ENCODE results near the gene CTXN1.
"Not testable (repeated sequence)": the region's sequence is repeated elsewhere in the genome, so short reads cannot be mapped to it uniquely, and the experiment has no call there.

The CTXN1 gene

DNA sequence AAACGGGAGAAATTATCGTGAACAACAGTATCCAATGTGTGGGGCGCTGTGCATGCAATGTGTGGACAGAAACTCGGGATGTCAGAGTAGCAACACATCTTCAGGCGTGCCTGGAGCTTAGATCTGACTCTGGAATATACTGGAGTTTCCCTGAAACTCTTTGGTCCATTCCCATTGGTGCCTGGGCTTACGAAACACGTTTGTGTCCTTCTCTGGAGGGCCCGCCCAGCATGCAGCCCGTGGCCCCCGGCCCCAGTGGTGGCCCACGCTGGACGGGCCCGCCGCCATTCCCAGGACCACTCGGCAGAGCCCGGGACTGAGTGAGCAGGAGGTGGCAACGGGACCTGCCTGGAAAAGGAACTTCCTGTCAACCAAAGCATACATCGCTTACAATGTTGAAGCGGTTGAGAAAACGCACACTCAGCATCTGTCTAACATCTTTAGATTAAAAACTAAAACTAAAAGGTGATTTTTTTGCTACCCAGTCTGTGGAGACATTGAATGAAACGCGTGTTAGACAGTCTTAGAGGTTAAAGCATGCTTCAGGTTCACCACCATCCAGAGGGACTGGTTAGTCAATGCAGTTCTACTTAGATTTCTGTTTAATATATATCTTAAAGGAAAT is 36.8 kb upstream of the CTXN1 start:
- H3K4me3 Mint-ChIP-seq, result no peak overlapping the region
- no peaks in the 10 kb centered on the region for H3K9me3 Mint-ChIP-seq
- DNase-seq (no peak), ATAC-seq (replicated peaks) (no peak)
- no peak overlapping the region for H3K27ac Mint-ChIP-seq
- H3K27me3 Mint-ChIP-seq, result no peaks in the 10 kb centered on the region
- H3K36me3 Mint-ChIP-seq (ENCODE audit: insufficient read depth), result peaks cover 38% of the 10 kb centered on the region
- no peaks in the 10 kb centered on the region for H3K4me1 Mint-ChIP-seq (ENCODE audit: low read depth in 2 of 2)

DNA sequence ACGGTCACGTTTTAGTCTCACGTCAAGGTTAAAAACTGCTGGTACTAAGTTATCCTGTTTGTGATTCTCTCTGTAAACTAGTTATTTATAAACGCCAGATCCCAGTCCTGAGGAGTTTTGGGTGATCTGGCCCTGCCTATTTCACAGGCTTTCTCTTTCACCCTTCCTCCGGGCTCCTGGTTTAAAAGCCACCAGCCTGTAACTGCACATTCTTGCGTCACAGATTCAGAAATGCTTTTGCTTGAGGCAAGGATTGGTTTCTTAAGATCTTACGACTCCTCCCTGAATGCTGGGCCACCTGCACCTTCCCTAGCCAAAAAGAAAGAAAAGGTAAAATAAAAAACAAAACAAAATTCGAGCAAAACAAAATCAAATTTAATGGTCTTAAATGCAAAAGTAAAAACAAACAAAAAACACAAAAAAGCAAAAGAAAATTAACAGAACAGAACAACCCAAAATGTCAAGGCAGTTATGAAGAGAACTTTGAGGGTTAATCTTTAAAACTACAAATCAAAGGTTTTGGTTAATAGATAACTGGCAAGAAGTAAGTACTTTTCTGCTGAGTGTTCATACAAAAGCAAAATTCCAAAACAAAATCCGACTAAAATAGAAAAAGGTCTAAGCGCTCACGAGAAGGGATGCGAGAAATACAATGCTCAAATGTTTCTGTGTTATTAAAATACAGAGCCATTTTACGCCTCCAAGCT is 36.1 kb upstream of the CTXN1 start:
- ATAC-seq (replicated peaks) (no peak), DNase-seq (no peak)
- Mint-ChIP-seq H3K27me3 (no peaks in the 10 kb centered on the region), H3K27ac (no peak overlapping the region), H3K4me1 (ENCODE audit: low read depth in 2 of 2) (peaks cover 0 to under 1% of the 10 kb centered on the region in 2 donors), H3K36me3 (ENCODE audit: insufficient read depth) (peaks cover 36% of the 10 kb centered on the region), H3K9me3 (no peaks in the 10 kb centered on the region), H3K4me3 (no peak overlapping the region)

DNA sequence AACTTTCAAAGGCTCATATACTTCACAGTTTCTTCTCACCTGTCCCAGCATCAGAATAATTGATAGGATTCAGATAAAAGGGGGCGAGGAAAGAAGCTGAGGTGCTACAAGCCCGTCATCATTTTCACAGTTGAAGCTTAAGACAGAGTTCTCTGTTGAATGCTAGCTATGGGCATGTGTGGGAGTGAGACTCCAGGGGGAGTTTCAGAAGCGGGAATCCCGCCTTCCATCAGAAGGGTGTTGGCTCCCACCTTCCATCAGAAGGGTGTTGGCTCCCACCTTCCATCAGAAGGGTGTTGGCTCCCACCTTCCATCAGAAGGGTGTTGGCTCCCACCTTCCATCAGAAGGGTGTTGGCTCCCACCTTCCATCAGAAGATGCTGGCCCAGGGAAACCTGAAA is 35.1 kb upstream of the CTXN1 start:
- not testable (repeated sequence) for H3K4me3 Mint-ChIP-seq; ATAC-seq (replicated peaks); H3K9me3 Mint-ChIP-seq; H3K27me3 Mint-ChIP-seq; H3K4me1 Mint-ChIP-seq (ENCODE audit: low read depth in 2 of 2); H3K27ac Mint-ChIP-seq; DNase-seq
- peaks cover 30% of the 10 kb centered on the region for H3K36me3 Mint-ChIP-seq (ENCODE audit: insufficient read depth)

DNA sequence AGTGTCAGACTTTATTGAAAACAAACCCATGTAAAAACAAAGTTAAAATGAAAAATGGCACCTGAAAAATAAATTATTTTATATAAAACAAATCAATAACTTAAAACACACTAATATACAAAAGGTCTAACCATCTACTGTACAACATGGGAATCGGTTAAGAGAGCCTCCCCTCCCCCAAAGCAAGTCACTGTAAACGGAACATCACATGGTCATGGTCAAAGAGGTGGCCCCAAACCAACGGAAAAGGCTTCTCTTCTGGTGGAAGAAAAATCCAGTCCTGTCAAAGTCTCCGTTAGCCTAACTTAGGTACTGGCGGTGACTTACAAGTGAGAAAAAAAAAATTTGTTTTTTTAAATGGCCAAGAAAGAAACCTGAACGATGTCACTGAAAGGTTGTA is 33.3 kb upstream of the CTXN1 start:
- H3K27ac Mint-ChIP-seq, result no peak overlapping the region
- H3K4me1 Mint-ChIP-seq (ENCODE audit: low read depth in 2 of 2), result peaks cover 0 to 3% of the 10 kb centered on the region in 2 donors
- no peak for DNase-seq
- no peaks in the 10 kb centered on the region for H3K27me3 Mint-ChIP-seq
- H3K9me3 Mint-ChIP-seq, result no peaks in the 10 kb centered on the region
- no peak for ATAC-seq (replicated peaks)
- peaks cover 25% of the 10 kb centered on the region for H3K36me3 Mint-ChIP-seq (ENCODE audit: insufficient read depth)
- H3K4me3 Mint-ChIP-seq, result no peak overlapping the region

DNA sequence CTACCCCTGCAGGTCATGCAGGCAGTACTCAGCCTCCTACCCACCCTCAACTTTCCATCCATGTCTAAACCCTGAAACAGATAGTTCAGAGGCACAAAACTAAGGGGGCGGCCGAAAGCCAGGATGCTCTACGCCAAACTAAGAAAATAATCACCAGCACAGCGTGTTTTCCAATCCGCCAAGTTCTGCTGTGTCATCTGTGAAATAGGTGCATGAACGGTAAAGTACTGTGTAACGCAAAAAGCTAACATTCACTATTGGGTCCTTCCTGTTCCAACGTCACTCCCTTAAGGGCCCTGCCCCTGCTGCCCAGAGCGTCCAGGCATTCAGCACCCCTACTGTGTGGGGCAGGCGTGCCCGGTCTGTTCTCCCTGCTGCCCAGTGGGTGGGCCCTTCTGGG is 29.8 kb upstream of the CTXN1 start:
- Mint-ChIP-seq H3K9me3 (no peaks in the 10 kb centered on the region), H3K36me3 (ENCODE audit: insufficient read depth) (peaks cover 3% of the 10 kb centered on the region), H3K4me1 (ENCODE audit: low read depth in 2 of 2) (peaks cover 0 to 3% of the 10 kb centered on the region in 2 donors), H3K27ac (no peak overlapping the region), H3K4me3 (no peak overlapping the region), H3K27me3 (no peaks in the 10 kb centered on the region)
- DNase-seq, result no peak
- no peak for ATAC-seq (replicated peaks)

DNA sequence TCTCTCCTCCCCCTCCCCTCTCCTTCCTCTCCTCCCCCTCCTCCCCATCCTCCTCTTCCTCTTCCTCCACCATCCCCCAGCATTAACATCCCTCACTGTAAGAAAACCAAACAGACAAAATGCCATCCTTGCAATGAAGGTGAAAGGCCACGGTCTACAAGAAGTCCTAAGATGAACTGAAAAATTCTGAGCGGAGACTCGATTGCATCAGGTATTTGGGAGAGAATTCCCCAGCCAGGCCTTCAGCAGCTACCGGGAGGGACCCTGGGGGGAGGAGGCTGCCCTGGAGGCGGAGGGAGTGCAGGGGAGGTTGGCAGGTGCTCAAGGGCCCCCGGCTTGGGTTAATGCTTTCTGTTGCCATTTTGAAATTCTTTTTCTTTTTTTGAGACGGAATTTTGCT is 27.6 kb upstream of the CTXN1 start:
- Mint-ChIP-seq H3K27me3 (no peaks in the 10 kb centered on the region), H3K4me1 (ENCODE audit: low read depth in 2 of 2) (peaks cover 0 to 3% of the 10 kb centered on the region in 2 donors), H3K27ac (no peak overlapping the region), H3K9me3 (no peaks in the 10 kb centered on the region), H3K4me3 (no peak overlapping the region), H3K36me3 (ENCODE audit: insufficient read depth) (peaks cover 3% of the 10 kb centered on the region)
- no peak for ATAC-seq (replicated peaks)
- DNase-seq, result no peak

DNA sequence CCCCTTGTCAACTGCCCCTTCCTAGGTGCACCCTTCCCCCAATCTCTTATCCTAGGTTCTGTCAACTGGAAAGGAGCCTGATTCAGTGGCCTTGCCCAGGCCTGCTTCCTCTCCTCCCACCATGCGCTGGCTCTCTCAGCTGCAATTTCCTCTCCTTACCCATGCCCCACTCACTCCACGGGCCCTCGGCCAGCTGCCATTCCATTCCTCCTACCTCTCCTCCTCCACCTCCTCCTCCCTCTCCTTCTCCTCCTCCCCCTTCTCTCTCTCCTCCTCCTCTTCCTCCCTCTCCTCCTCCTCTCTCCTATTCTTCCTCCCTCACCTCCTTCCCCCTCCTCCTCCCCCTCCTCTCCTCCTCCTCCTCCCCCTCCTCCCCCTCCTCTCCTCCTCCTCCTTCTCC is 27.1 kb upstream of the CTXN1 start:
- H3K4me1 Mint-ChIP-seq (ENCODE audit: low read depth in 2 of 2), result peaks cover 0 to 3% of the 10 kb centered on the region in 2 donors
- DNase-seq (no peak), ATAC-seq (replicated peaks) (no peak)
- peaks cover 2% of the 10 kb centered on the region for H3K36me3 Mint-ChIP-seq (ENCODE audit: insufficient read depth)
- H3K27me3 Mint-ChIP-seq, result no peaks in the 10 kb centered on the region
- no peak overlapping the region for H3K4me3 Mint-ChIP-seq
- H3K27ac Mint-ChIP-seq, result no peak overlapping the region
- H3K9me3 Mint-ChIP-seq, result no peaks in the 10 kb centered on the region

DNA sequence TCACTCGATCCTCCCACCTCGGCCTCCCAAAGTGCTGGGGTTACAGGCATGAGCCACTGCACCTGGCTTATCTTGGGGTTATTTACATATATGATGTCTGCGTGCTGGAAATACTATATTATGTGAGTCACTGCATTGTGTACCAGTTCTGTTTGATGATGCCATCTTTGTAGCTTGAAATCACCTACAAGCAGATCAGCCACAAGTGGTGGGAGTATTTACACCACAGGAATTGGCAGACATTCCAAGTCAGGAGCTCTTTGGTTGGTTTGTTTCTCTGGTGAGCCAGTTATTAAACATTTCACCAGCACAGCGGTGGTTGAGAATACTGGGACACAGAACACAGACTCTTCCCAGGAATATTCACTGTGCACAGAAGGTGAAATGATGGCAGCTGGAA is 22.0 kb upstream of the CTXN1 start:
- H3K36me3 Mint-ChIP-seq (ENCODE audit: insufficient read depth), result peaks cover 13% of the 10 kb centered on the region
- H3K9me3 Mint-ChIP-seq, result no peaks in the 10 kb centered on the region
- H3K27ac Mint-ChIP-seq, result no peak overlapping the region
- H3K27me3 Mint-ChIP-seq, result no peaks in the 10 kb centered on the region
- peaks cover 12% of the 10 kb centered on the region in 2 donors for H3K4me1 Mint-ChIP-seq (ENCODE audit: low read depth in 2 of 2)
- ATAC-seq (replicated peaks) (no peak), DNase-seq (no peak)
- no peak overlapping the region for H3K4me3 Mint-ChIP-seq

DNA sequence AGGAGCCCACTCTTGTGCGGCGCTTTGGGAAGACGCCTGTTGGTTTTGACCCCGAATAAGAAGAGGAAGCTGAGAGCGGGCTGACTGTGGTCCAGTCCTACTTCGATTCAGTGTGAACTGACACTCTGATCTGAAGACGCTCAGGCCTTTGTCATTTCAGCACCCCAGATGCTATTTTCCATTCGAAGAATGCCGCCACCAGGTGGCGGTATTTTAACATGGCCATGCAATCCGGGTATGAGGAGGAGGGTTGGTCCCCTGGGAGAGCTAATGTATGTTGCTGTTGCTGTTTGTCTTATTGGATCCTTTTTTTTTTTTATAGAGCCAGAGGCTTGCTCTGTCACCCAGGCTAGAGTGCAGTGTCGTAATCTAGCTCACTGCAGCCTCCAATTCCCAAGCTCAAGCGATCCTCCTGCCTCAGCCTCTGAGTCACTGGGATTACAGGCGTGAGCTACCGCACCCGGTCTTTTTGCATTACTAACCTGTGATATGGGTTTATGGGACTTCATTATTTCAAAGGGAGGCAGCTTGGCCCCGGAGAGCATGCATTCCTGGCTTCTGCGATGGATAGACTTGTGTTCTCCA is 18.3 kb upstream of the CTXN1 start:
- ATAC-seq (replicated peaks), result peak; percentile 41
- H3K9me3 Mint-ChIP-seq, result no peaks in the 10 kb centered on the region
- H3K27me3 Mint-ChIP-seq, result no peaks in the 10 kb centered on the region
- H3K36me3 Mint-ChIP-seq (ENCODE audit: insufficient read depth), result peaks cover 36% of the 10 kb centered on the region
- peak overlapping the region; percentile 92 to 94 for H3K4me3 Mint-ChIP-seq
- peak; percentile 81 to 84 (median 83) for DNase-seq
- peaks cover 21 to 22% of the 10 kb centered on the region in 2 donors for H3K4me1 Mint-ChIP-seq (ENCODE audit: low read depth in 2 of 2)
- H3K27ac Mint-ChIP-seq, result peak overlapping the region; percentile 95 to 98

DNA sequence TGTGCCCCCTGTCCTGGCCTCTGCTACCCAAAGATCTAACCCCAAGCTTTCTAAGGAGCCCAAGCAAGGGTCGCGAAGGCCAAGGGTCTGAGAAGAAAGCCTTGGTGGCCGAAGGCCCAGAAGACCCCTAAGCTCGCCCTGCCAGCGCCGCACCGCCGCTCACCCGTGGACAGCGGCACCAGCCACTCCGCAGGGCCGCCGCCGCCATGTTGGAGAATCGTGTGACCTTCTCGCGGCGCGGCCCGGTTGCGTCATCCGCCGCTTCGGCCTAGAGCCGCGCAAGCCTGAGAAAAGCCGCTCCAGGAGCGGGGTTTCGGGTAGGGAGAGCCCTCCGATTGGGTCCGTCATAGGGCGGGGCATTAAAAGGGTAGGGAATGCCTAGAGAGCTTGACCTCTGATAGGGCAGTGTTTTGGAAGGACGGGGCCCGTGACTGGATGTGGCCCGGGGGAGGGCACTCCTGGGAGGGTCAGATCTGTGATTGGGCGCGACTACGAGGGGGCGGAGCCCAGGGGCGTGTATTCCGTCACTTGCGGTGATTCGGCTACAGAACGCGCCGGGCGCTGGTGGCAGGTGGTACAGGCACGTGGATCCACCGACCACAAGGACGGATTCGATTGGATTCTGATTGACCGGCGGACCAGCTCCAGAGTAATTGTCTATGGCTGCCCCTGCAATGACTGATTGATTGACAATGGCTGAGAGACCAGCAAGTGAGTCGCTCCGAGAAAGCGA is 17.7 kb upstream of the CTXN1 start, which contains the start of gene TIMM44:
Gene TIMM44, minus strand, starts transcription at position 223 of the 733 bp plus-strand sequence. Its CDS starts 15 bp downstream, at position 208.
- Mint-ChIP-seq H3K9me3 (no peaks in the 10 kb centered on the region), H3K4me3 (peak within 1 kb of the TSS; percentile 92 to 94), H3K4me1 (ENCODE audit: low read depth in 2 of 2) (peaks cover 22 to 24% of the 10 kb centered on the region in 2 donors), H3K27ac (peak within 1 kb of the TSS; percentile 95 to 98), H3K36me3 (ENCODE audit: insufficient read depth) (peaks cover 39% of the 10 kb centered on the region), H3K27me3 (no peaks in the 10 kb centered on the region)
- ATAC-seq (replicated peaks) (peak; percentile 91), DNase-seq (peak; percentile 97 to 98 (median 97))

DNA sequence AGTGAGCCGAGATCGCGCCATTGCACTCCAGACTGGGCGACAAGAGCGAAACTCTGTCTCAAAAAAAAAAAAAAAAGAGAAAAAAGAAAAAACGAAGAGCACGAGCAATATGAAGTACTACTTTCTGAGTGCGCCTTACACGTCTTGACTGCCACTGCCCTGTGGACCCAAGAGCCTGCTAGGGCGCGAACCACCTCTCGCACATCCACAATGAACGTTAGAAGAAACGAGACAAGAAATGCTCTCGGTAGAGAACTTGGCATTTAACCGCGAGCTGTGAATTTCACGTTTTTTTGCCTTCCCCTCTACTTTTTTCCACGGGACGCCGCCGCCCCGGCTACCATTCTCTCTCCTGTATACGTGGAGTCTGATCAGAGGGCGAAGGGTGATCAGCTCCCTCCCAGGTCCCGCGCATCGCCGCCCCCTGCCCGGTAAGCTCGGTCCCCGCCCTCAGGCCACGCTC is 17.1 kb upstream of the CTXN1 start:
- Mint-ChIP-seq H3K4me1 (ENCODE audit: low read depth in 2 of 2) (peaks cover 22 to 24% of the 10 kb centered on the region in 2 donors), H3K27me3 (no peaks in the 10 kb centered on the region), H3K4me3 (peak overlapping the region; percentile 92 to 94), H3K36me3 (ENCODE audit: insufficient read depth) (peaks cover 40% of the 10 kb centered on the region), H3K27ac (peak overlapping the region; percentile 95 to 98), H3K9me3 (no peaks in the 10 kb centered on the region)
- ATAC-seq (replicated peaks) (no peak), DNase-seq (no peak)

DNA sequence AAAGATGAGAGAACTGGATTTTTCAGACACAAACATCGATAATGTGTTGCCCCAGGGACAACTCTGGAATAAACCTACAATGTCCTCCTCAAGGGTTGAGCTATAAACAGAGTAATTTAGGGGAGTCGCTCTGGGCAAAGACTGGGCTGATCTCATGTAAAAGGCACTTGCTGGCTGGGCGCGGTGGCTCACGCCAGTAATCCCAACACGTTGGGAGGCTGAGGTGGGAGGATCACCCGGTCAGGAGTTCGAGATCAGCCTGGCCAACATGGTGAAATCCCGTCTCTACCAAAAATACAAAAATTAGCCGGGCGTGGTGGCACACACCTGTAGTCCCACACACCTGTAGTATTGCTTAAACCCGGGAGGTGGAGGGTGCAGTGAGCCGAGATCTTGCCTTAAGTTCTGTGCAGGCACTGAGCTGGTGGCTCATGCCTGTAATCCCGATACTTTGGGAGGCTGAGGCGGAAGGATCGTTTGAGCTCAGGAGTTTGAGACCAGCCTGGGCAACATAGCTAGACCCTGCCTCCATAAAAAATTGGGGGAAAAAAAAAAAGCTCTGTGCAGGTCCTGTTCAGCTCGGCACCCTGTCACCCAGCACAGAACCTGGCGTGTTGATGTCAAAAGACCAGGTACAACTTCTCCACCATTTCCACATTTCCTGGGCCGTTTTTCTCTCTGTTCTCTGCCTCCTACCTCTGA is 16.1 kb upstream of the CTXN1 start:
- H3K36me3 Mint-ChIP-seq (ENCODE audit: insufficient read depth), result peaks cover 49% of the 10 kb centered on the region
- peaks cover 22 to 24% of the 10 kb centered on the region in 2 donors for H3K4me1 Mint-ChIP-seq (ENCODE audit: low read depth in 2 of 2)
- no peak overlapping the region for H3K27ac Mint-ChIP-seq
- no peaks in the 10 kb centered on the region for H3K9me3 Mint-ChIP-seq
- no peaks in the 10 kb centered on the region for H3K27me3 Mint-ChIP-seq
- H3K4me3 Mint-ChIP-seq, result peak overlapping the region; percentile 92 to 94
- ATAC-seq (replicated peaks) (no peak), DNase-seq (no peak)

DNA sequence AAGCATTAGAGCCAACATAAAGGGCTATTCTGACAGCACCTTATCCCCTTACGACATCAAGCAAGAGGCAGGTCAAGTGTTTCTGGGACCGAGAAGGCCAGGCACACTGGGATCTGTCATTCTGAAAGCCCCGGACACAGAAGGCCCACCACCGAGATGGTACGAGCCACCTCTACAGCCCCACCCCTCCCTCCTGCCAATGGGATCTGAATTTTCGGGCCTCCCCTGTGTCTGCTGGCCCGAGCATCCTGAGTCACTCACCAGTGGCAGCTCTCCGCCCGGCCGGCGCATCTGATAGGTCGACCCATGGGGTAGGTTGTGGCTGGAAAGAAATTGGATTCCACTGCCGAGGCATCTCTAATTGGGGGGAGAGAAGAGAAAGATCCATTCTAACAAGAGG is 14.9 kb upstream of the CTXN1 start:
- no peak for ATAC-seq (replicated peaks)
- DNase-seq, result no peak
- Mint-ChIP-seq H3K9me3 (no peaks in the 10 kb centered on the region), H3K27me3 (no peaks in the 10 kb centered on the region), H3K36me3 (ENCODE audit: insufficient read depth) (peaks cover 61% of the 10 kb centered on the region), H3K4me1 (ENCODE audit: low read depth in 2 of 2) (peaks cover 22 to 24% of the 10 kb centered on the region in 2 donors), H3K4me3 (no peak overlapping the region), H3K27ac (no peak overlapping the region)

All from effector memory CD8-positive, alpha-beta T cell (primary cell).